Measurements from ENCODE around the gene ABRACL. TPM values are rescaled to one million over a fixed set of nuclear protein-coding genes. Genes with fewer than 3 reads are reported as not detected.
"Not testable (repeated sequence)": the region's sequence is repeated elsewhere in the genome, so short reads cannot be mapped to it uniquely, and the experiment has no call there.

The ABRACL gene
- total RNA-seq, 1 experiment from 2014 or later: 72.8 TPM

DNA sequence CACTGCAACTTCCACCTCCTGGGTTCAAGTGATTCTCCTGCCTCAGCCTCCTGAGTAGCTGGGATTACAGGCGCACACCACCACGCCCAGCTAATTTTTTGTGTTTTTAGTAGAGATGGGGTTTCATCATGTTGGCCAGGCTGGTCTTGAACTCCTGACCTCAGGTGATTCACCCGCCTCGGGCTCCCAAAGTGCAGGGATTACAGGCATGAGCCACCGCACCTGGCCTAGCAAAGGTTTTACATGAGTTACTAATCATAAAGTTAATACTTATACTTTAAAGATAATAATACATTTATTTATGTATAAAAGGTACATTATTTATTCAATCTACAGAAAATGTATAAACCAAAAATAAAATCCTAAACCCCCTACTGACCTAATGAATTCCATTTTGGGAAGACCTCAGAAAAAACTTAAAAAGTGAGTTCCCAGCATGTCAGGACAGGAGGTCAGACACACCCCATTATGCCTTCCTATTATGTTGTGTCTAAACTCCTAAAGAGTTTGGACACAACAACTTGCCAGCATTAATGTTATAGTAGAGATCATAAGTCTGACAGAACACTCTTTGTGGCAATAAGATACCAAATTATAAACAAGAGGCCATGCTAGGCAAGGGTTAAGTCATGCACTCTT, 21.7 kb downstream of the ABRACL start:
- in situ Hi-C loops (cut with HindIII; ENCODE audit: low sequenced_read_pairs); DNase-seq (ENCODE audit: low spot score): not testable (repeated sequence)

DNA sequence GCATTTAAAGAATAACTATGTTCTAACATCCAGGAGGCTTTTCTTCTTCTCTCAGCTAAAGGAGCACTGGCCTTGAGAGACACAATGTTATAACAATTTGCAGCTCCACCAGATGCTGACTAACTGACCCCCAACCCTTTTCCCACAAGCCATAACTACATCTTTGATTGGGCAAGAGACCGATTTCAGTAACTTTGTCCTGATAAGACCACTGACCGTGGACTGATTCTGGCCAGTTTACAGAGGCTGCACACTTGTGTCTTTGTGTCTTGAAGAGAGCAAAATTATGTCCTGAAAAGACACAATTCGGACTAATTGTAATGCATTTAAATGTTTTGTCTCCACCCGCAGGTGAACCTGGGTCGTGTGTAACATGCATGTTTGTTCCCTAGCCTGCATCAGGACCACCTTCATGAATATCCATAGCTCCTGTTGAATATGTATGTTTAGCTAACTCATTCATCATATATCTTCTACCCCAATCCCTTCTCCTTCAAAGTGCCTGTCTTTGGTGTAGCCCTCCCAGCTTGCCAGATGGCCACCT, 22.3 kb downstream of the ABRACL start:
- no peak for DNase-seq (ENCODE audit: low spot score)
- in situ Hi-C loops (cut with HindIII; ENCODE audit: low sequenced_read_pairs): no loop called here

DNA sequence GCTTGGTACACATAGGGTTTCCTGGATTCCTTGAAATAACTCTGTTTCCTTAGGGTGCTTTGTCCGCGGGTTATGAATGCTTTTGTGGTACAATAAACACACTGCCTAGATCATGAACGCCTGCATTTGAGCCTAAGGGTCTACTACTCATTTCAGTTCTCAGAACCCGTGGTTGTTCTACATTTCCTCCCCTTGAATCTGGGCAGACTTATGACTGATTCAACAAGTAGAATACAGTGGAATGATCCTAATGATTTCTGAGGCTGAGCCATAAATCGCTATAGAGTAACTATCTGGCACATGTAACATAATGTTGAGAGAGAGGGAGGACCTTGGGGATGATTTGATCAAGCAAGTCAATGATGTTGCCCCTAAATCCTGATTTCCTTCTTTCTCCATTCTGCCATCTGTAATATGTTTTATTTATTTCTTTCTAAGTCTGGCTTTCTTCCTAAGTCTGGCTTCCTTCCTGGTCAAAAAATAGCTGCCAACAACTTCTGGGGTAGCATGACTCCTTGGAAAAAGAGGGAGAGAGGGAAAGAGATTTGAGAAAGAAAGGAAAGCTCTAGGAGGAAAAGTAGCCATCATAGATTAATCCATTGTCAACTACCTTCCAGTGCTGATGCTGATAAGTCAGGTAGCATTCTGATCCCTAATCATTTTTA, 23.0 kb downstream of the ABRACL start:
- in situ Hi-C loops (cut with HindIII; ENCODE audit: low sequenced_read_pairs): no loop called here

DNA sequence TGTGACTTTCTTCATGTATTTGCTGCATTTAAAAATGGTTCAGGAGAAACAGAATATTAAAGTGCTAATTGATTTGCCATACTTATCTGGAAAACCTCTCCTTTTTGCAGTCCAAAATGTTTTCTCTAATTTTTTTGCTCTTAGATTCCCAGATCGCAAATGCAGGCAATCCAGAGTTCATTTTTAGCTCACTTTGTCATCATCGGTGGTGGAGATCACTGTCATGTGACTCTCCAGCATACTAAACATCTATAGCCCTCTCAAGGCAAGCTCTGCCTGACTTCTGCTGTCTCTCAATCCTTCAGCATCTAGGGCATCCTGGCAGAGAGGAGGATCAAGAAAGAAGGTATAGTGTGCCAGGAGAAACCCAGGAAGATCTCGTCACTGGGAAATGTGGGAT, 24.8 kb downstream of the ABRACL start:
- in situ Hi-C loops (cut with HindIII; ENCODE audit: low sequenced_read_pairs): no loop called here

More for the DNA sequence above, 23.0 kb downstream of the ABRACL start:
- no peak for DNase-seq (ENCODE audit: low spot score)

DNA sequence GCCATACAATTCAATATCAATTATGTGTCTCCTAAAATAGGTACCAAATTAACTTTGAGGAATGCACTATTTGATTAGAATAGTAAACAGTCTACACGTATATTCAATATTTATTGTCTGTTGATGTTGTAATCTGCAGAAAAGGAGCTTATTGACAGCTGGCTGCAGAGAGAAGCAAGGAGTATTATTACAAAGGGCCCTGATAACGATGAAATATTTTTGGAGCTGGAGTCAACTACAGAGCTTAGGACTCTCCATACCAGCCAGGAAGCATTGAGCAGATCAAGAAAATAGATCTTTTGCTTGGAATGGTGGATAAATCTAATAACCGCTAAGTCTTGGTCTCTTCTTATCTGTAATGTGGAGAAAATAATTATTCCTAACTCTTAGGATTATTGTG, 25.5 kb downstream of the ABRACL start:
- no peak for DNase-seq (ENCODE audit: low spot score)
- in situ Hi-C loops (cut with HindIII; ENCODE audit: low sequenced_read_pairs): no loop called here

More for the DNA sequence above, 24.8 kb downstream of the ABRACL start:
- DNase-seq (ENCODE audit: low spot score): no peak

DNA sequence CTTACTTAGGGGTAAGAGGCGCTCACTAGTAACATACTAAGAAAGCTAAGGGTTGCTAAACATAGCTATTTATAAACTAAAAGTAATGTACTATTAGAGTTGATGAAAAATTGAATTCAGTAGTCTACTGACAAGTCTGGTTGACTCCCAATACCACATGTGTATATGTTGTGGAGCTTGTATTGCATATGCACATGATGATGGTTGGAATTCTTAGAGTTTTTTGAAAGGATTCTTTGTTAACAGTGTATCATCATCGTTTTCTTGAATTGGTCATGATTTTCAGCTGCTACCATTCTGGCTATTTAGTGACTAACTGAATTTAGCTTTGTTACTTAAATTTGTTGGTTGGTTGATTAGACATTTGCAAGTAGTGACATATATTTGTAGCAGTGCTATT, 27.2 kb downstream of the ABRACL start:
- in situ Hi-C loops (cut with HindIII; ENCODE audit: low sequenced_read_pairs): no loop called here
- no peak for DNase-seq (ENCODE audit: low spot score)

DNA sequence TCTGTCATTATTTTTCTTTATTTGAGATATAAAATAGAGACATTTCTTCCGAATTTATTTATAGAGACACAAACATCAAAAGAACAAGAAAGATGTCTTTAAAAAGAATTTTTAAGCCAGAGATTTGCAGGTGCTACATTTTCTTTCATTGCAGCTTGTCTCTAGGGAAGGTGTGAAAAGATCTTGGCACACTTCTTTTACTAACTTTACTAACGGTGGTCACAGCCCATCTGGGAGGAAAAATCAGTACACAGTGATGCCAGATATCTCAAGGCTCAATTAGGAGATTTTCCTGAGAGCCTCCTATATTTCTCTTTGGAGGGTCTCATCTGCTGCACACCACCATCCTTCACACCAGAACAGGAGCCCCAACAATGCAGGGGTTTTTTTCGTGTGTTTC, 29.5 kb downstream of the ABRACL start:
- DNase-seq (ENCODE audit: low spot score): no peak
- in situ Hi-C loops (cut with HindIII; ENCODE audit: low sequenced_read_pairs): no loop called here

DNA sequence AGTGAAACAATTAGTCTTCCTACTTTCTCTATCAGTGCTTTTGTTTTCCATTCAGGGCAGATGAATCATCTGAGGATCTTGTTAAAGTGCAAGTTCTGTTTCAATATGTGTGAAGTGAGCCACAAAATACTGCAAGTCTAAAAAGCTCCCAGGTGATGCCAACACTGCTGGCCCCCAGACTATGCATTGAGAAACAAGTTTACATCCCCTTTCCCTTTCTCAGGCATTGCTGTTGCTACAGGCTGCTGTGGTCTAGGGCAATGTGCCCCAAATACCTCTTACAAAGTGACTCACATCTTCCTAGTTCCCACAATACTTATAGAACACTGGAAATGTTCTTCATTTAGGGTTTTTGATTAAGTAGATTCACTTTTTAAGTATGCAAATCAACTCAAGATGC, 31.8 kb downstream of the ABRACL start:
- DNase-seq (ENCODE audit: low spot score): no peak
- in situ Hi-C loops (cut with HindIII; ENCODE audit: low sequenced_read_pairs): no loop called here

DNA sequence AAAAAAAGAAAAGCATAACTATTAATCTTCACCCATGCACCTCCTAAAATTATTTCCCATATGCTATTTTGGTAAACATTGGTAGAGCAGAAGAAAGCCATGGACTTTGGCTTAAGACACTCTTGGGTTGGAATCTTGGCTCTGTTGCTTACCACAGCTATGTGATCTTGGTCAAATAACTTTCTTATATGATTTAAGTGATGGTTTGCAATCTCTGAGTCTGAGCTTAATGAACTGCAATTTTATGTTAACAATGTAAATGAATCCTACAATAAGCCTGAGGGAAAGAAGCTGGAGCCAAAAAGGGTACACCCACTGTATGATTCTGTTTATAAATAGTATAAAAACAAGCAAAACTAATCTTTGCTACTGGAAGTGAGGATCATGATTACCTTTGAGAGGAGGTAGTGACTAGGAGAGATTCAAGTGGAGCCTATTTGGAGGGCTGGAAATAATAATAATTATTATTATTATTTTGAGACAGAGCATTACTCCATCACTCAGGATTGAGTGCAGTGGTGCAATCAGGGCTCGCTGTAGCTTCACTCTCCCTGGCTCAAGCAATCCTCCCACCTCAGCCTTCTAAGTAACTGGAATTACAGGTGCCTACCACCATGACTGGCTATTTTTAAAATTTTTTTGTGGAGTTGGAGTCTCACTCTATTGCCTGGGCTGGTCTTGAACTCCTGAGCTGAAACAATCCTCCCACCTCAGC, 34.5 kb downstream of the ABRACL start:
- DNase-seq (ENCODE audit: low spot score): no peak
- in situ Hi-C loops (cut with HindIII; ENCODE audit: low sequenced_read_pairs): no loop called here

DNA sequence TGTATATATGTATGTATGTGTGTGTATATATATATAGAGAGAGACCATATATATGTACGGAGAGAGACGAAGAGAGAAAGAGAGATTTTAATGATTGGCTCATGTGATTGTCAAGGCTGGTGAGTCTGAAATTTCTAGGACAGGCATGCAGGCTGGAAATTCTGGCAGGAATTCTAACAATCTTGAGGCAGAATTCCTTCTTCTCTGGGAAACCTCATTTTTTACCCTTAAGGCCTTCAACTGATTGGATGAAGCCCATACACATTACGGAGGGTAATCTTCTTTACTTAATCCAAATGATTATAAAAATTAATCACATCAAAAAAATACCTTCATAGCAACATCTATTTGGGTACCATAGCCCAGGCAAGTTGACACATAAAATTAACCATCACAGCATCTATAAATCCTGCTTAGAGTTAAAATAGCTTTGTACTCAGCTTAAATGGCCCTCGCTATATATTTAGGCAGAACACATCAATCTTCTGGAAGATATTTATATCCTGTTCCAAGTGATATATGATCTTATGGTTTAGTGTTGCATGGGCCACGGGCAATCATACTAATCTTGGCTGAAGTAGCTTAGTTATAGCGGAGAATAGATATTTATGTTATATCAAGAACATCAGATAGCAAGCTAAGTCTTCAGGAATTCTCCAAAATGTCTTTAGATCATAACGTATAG, 36.6 kb downstream of the ABRACL start:
- no peak for DNase-seq (ENCODE audit: low spot score)
- in situ Hi-C loops (cut with HindIII; ENCODE audit: low sequenced_read_pairs): no loop called here

DNA sequence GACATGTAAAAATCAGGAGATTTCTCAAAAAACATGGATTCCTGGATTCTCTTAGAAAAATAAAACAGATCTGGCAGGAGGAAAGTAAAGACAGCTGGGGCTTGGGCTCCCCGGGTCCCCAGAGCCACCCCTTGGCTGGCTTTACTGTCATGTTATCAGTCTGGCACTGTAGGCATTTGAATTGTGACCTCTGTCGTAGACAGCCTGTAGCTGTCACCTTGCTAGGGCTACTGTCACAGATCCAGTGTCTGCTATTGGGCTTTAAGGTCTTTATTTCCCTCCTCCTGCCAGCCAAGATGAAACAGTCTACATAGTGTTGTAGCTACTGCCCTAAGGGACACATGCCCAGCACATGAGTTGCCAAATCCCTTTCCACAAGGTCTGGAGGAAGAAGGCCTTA, 37.5 kb downstream of the ABRACL start:
- DNase-seq (ENCODE audit: low spot score): no peak
- in situ Hi-C loops (cut with HindIII; ENCODE audit: low sequenced_read_pairs): no loop called here

DNA sequence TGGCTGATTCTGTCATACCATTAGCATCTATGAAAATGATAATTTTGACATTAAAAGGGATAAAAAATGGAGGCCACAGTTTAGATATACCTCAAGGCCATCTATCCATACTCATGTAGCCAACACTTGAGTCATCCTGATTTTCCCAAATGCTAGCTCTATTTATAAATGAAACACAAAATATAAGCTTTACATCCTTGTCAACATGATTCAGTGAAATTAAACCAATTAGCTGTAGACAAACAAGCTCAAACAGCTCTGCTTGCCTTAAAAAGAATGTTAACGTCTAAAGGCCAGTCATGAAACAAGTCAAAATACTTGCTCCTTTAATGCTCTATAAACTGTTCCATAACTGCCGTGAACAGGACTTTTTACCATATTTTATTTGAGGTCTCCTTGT, 40.3 kb downstream of the ABRACL start:
- no peak for DNase-seq (ENCODE audit: low spot score)
- in situ Hi-C loops (cut with HindIII; ENCODE audit: low sequenced_read_pairs): no loop called here

DNA sequence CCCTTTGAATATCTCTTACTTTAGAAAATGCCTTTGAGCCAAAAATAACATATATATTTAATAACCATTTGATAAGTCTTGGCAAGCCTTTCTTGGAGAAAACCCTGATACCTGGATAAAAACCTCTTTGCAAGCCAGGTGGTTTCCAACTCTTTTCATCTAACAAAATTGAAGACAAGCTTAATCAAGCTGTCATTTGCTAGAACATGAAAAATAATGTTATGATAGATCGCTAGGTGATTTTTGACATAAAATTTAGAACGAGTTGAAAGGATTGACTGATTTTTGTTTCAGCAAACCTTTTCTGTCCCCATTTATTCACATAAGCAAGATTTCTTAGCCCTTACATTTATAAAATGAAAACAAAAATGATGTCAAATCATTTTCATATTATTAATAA, 44.6 kb downstream of the ABRACL start:
- DNase-seq (ENCODE audit: low spot score): no peak
- in situ Hi-C loops (cut with HindIII; ENCODE audit: low sequenced_read_pairs): no loop called here

DNA sequence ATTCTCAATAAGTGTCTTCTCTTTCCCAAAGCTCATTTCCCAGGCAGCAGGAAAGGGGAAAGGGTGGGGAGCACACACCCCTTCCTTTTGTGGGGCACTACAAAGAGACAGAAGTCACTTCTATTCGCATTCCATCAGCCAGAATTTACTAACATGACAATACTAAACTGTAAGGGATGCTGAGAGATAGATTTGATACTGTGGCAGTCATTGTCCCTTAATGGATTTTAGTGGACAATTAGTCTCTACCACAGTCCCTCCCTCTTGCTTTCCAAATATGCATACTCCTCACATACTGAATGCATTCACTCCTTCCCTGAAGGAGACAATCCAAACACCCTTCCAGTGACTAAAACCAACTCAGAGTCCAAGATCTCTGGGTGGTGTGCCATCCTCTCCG, 50.5 kb downstream of the ABRACL start:
- DNase-seq (ENCODE audit: low spot score): no peak
- in situ Hi-C loops (cut with HindIII; ENCODE audit: low sequenced_read_pairs): no loop called here

DNA sequence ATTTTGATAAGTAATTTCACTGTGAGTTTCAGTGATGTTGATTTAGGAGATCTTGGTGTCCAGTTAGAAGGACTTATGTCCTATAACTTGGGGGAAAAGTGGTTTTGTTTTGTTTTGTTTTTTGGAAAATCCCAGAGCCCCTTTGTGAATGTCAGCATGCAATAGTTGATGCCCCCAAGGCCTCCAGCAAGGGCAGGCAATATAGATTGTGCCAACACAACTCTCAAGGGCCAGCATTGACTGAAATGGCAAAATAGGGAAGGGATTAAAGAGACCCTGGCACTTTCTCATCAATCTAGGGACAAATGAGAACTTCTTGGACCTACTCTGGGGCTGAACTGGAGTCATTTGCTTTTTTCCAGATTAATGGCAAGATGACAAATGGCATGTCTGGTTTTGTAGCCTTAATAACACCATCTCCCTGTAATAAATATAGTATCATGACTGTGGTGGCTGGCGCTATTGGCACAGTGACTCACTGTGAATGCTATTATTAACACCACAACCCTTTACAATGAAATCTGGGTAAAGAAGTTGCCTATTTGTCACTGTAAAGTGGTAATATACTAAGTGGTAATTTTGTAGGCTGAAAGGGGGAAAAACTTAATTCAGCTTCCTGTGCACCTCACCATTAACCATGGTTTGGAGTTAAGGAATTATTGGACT, 51.8 kb downstream of the ABRACL start:
- in situ Hi-C loops (cut with HindIII; ENCODE audit: low sequenced_read_pairs): no loop called here
- no peak for DNase-seq (ENCODE audit: low spot score)

DNA sequence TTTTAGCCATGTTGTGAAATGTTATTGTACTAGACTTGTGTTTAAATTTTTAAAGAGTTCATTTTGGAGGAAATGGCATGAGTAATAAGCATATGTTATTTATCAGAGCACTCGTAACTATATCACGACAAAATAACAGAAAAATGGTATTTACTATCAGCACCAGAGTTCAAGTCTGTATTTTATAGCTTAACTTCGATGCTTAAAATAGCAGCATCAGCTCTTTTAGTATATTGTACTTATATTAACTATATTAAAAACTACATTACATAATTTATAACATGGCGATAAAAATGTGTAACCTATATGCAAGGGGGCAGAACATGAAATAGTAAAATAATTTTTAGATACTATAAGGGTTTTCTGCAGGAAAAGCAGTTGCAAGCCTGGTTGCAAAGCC, 52.9 kb downstream of the ABRACL start:
- in situ Hi-C loops (cut with HindIII; ENCODE audit: low sequenced_read_pairs): no loop called here
- no peak for DNase-seq (ENCODE audit: low spot score)

DNA sequence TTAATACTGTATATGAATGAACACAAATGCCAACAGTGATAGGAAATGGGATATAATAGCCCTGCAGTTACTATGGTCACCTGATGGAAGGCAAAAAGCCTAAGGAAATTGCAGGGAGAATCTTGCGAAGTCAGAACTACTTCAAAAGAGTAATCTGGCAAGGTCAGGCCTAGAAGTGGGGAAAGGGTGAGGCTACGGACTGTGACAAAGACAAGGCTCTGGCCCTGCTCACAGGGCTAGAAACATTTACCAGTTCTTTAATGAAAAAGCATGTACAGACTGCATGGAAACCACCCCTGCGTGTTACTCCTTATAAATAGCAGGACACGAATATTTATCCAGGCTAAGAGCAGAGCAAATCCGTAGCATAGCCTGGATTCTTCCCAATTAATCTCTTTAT, 53.8 kb downstream of the ABRACL start:
- in situ Hi-C loops (cut with HindIII; ENCODE audit: low sequenced_read_pairs): no loop called here
- DNase-seq (ENCODE audit: low spot score): no peak

DNA sequence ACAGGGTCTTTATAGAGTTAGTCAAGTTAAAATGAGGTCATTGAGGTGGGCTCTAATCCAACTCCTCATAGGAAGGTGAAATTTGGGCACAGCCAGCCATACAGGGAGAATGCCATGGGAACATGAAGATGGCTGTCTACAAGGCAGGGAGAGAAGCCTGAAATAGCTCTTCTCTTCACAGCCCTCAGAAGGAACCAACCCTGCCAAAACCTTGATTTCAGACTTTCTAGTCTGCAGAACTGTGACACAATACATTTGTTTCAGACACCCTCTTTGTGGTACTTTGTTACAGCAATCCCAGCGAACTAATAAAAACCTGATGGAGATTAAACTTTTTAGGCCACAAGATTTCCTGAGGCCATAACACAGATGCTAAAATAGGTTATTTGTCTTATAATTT, 63.3 kb downstream of the ABRACL start:
- in situ Hi-C loops (cut with HindIII; ENCODE audit: low sequenced_read_pairs): no loop called here

More for the DNA sequence above, 63.3 kb downstream of the ABRACL start:
- DNase-seq (ENCODE audit: low spot score): no peak
